Left hindlimb (tissue), 1 donor: ENCODE measurements around the gene NCAPD3.

Experiments
- DNase-seq: peaks from one replicate; pipeline ENCODE4 v3.0.0-alpha.2; 2018

NCAPD3 gene

GRCh38 chr11:134250675-134251074, 26.9 kb upstream of the NCAPD3 start:
- no peak for DNase-seq

- DNase-seq = no peak
These were observed 26.5 kb upstream of the NCAPD3 start for GRCh38 chr11:134250246-134250645.

GRCh38 chr11:134248910-134249480, 25.2 kb upstream of the NCAPD3 start:
- DNase-seq = no peak

GRCh38 chr11:134246678-134247077, 22.9 kb upstream of the NCAPD3 start:
- DNase-seq = no peak

GRCh38 chr11:134246100-134246499, 22.3 kb upstream of the NCAPD3 start:
- DNase-seq = no peak

- no peak for DNase-seq
These were observed 21.7 kb upstream of the NCAPD3 start for GRCh38 chr11:134245434-134245833.

GRCh38 chr11:134244593-134244992, 20.8 kb upstream of the NCAPD3 start:
- no peak for DNase-seq

GRCh38 chr11:134243913-134244312, 20.1 kb upstream of the NCAPD3 start:
- DNase-seq = no peak

- no peak for DNase-seq
These were observed 18.6 kb upstream of the NCAPD3 start for GRCh38 chr11:134242376-134242775.

- no peak for DNase-seq
These were observed 16.8 kb upstream of the NCAPD3 start for GRCh38 chr11:134240592-134240991.

GRCh38 chr11:134238956-134239355, 15.2 kb upstream of the NCAPD3 start:
- DNase-seq = no peak

- no peak for DNase-seq
These were observed 13.8 kb upstream of the NCAPD3 start for GRCh38 chr11:134237557-134237922.

- no peak for DNase-seq
These were observed 13.2 kb upstream of the NCAPD3 start for GRCh38 chr11:134236834-134237556.

GRCh38 chr11:134235399-134235798, 11.6 kb upstream of the NCAPD3 start:
- no peak for DNase-seq

GRCh38 chr11:134233729-134234179, 10.0 kb upstream of the NCAPD3 start:
- DNase-seq = no peak

GRCh38 chr11:134231958-134232659, 8.3 kb upstream of the NCAPD3 start:
- no peak for DNase-seq

GRCh38 chr11:134230339-134230738, 6.6 kb upstream of the NCAPD3 start:
- DNase-seq = no peak

- no peak for DNase-seq
These were observed 5.5 kb upstream of the NCAPD3 start for GRCh38 chr11:134229126-134229790.

GRCh38 chr11:134228625-134229024, 4.9 kb upstream of the NCAPD3 start:
- DNase-seq = no peak

GRCh38 chr11:134226806-134227325, 3.1 kb upstream of the NCAPD3 start:
- DNase-seq = no peak

- peak; percentile 54 for DNase-seq
These were observed 1.2 kb upstream of the NCAPD3 start for GRCh38 chr11:134224710-134225664.

- DNase-seq = no peak
These were observed 646 bp downstream of the NCAPD3 start for GRCh38 chr11:134223121-134223520.
